Activated CD8-positive, alpha-beta memory T cell treated with anti-CD3 and anti-CD28 coated beads, Interleukin-2, amount 50 U/mL, for 4 hours (primary cell): ENCODE results near the gene BAIAP2.
A peak's percentile ranks its signal among the peaks of the same experiment; 100 is the strongest.
"Not testable (repeated sequence)": the region's sequence is repeated elsewhere in the genome, so short reads cannot be mapped to it uniquely, and the experiment has no call there.

Experiments used
- DNase-seq: peaks from one replicate; pipeline ENCODE4 v3.0.0-alpha.2; 2020

Gene BAIAP2

DNA sequence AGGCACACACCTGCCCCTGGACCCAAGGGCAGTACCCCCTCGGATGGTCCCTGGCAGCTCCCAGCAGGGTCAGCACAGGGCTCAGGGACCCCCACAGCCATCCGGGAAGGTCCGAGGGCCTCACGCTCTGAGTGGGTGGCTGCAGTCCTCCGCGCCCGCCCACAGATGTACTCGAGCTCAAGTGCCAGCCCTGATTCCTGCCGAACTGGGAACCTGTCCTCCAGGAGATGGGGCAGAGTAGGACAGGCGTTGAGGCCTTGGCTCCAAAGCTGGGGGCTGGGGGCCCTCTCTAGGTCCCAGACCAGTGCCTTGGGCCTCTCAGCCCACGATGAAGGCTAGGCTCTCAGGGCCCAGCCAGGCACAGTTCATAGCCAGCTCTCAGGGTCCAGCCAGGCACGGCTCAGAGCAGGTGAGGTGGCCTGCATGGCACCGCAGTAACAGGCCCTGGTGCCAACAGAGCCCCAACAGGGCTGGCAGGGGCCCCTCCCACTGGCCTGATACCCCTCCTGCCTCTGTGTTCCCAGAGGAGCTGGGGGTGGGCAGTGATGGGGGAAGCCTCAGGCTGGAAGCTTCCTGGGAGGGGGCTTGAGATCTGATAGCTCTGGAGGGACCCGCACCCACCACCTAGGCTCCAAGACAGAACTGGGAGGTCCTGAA is 94.9 kb downstream of the BAIAP2 start:
- DNase-seq: no peak

DNA sequence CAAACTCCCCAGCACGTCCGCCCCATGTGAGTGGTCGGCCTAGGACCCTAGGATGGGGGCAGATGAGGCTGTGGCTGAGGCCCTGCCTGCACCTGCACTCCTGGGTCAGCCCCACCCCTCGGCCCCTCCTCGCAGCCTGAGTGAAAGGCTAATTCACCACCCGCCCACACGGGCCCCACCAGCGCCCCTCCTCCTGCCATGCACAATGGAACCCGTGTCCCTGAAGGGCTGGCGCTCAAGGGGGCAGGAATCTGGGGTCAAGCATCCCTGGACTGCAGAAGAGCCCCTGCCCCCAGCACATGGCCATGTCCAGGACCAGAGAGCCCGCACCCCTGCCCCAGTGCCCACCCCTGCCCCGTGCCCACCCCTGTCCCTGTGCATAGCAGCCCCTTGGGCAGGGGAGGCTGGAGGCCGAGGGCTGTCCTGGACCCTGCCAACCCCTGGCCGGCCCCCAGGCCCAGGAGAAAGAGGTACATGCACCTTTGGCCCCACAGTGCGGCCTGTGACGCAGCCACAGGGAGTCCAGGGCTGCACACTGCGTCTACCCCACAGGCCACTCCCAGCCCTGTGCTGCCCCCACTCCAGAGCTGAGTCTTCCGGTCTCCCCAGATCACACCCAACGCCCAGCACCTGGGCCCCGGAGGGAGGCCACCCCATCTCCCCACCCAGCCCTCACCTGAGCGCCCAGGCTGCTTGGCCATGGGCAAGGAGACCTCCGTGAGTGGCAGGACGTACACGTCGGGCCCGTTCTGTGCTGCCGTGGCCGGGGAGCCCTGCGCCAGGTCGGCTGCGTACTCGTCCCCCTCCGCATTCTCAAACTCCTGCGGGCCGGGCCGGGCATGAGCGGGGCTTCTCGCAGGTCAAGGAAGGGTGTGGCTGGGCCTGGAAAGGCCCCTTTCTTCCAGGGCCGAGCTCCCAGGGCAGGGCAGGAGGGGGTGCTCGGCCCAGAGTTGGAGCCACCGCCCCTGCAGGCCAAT is 95.7 kb downstream of the BAIAP2 start:
- no peak for DNase-seq

DNA sequence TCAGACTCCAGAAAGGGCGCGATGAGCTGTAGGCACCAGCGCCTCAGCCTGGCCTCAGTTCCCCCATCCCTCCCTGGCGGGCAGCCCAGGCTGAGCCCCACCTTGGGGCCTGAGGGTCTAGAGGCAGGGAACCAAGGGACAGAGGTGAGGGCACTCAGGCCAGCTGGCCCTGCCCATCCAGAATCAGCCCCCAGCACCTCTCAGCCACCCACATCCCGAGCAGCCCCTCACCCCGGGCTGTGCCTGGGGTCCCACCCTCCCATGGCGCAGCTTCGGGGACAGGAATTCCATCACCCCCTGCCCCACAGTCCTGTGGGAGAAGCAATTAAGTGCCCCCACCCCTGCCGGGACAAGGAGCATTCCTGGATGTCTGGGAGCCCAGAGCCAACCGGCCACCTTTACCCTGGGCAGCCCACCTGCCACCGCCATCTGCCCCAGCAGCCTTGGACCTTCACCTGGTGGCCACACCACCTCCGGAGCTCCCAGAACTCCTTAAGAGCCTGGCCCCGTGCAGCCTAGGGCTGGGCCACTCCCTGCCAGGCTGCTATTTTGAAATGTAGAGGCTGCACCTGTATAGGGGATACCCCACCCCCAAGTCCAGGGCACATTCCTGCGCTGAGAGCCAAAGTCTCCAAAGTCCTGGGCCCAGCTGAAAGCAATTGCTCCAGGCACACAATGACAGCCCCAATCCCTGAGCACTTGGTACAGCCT is 96.7 kb downstream of the BAIAP2 start:
- no peak for DNase-seq

DNA sequence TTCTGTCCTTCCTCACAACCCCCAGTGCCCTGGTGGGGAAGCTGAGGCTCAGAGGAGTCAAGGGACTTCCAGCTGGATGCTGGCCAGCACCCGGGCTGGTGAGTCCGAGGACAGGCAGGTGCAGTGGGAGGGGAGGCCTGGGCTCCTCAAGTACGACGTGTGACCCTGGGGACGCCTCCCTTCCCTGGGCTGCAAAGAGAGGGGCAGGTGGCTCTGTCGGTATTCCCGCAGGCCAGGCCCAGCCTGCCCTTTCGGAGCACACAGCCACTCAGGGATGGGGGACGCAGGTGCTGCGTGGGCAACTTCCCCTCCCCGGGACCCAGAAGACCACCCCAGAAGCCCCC is 97.2 kb downstream of the BAIAP2 start:
- no peak for DNase-seq

DNA sequence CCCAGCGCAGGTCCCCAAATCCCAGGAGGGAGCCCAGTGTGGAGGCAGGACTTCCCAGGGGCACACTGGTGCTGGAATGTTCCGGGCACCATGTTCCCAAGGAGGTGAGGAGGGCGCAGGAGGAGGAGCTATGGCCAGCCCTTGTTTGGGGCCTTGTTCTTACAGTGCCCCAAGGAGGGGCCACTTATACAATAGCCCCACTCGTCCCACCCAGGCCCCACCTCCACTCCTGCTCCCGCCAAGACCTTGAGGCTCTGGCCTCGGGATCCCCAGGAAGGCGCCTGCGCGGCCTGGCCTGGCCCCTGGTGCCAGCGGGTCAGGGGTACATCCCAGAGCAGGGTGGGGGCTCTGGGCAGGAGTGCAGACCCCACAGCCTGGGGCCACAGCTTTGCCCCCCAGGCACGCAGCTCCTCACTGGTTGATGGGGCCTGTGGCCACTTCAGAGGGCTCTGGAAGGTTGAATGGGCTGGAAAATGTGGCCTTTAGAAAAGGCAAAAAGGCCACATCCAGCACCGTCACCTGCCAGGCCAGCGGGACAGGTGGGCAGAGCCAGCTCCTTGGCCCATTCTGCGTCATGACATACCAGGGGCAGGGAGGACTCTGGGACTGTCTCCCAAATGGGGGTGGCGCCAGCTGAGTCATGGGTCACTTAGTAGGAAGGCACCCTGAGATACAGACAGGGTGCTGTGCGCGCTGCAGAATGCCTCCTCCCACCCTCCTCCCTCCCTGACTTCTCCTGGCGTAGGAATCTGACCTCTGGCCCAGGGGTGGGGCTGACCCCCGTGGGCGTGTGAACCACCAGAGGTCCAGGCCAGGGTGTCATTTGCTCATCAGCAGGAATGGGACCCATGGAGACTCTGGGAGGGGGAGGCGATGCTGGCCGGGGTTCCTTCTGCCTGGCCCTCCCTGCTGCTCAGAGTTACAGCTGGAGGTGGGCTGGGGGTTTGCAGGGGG is 98.1 kb downstream of the BAIAP2 start:
- DNase-seq: no peak

DNA sequence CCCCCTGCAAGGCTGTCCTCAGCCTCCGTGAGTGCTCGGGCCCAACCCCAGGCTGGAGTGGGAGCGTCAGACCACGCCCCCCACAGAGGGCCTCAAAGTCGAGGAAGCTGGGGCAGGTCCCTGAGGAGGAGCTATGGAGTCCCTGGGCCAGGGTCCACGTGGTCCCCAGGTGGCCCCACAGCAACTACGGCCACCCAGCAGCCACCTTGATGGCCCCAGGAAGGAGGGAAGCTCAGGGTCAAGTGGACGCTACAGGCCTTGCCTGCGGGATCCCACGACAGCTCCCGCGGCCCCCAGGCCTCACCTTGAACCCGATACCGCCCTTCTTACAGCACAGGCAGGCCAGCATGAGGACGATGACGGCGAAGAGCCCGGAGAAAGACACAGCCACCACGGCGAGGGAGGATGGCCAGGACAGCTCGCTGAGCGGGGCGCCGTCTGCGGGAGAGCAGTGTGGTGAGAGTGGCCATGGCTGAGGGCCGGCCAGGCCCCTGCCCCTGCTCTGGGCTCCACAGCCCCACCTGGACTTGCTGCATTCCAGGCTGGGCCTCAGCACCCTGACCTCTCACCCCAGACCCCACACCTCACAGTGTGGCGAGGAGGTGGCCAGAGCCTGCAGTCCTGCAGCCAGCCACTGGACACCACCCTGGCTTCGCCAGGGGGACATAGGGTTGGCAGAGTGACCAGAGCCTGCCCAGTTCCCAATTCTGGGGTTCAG is 99.3 kb downstream of the BAIAP2 start:
- no peak for DNase-seq

DNA sequence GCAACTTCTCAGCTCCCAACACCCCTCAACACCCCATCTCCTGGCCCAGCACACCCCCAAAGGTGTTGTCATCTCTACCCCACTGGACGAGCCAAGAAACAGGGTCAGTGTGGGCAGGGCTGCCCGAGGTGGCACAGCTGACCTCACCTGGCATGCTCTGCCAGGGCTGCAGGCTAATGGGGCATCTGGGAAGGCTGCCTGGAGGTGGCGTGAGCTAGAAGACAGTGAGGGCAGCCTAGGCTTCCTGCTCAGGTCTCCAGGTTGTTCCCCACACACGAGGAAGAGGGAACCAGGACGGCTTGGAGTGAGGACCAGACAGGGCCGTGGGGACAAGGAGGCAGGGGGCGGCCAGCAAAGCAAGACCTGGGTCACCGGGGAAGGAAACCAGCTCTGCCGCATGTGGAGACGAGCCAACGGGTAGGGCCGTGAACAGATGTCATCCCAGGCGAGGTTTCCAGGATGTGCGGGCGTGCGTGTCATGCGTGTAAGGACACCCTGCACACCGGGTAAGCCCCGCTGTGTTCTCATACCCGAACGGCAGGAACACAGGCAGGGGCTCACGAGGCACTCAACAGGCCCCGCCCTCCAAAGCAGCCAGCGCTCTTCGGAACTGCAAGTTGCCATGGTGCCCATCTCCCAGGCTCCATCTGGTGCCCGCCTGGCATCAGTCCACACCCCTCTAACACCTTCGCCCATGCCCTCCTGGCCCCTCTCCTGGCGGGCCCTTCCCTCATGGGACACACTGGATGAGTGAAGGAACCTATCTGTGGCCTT is 100.7 kb downstream of the BAIAP2 start:
- no peak for DNase-seq

DNA sequence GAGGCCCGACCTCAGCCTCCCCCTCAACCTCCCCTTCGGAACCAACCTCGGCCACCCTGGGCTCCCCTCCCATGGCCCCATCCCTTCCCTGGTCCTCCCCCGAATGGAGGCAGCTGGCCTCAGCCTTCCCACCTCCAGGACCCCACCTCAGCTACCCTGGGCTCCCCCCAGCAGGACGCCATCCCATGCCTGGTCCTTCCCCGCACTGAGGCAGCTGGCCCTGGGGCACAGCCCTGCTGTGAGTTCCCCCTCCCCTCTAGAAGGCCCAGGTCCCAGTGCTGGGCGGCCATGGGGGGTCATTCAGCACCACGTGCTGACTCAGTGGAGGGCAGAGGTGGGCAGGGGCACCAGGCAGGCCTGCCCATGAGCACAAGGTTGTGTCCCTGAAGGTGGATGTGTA is 101.4 kb downstream of the BAIAP2 start:
- no peak for DNase-seq

DNA sequence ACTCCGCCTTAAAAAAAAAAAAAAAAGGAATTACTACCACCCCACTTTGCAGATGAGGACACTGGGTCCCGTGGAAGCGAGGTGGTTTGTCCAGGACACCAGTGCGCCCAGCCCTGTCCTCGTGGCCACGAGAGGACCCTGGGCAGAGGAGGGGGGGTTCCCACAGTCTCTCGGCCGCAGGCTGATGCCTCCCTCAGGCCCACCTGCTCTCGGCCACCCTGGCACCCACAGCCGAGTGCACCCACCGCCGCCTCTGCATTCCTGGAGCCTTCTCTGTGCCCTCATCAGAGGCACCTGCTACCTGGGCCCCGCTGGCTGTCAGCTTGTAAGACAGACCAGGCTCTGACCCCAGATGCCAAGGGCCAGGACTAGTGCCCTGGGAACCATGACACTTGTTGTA is 102.3 kb downstream of the BAIAP2 start:
- no peak for DNase-seq

DNA sequence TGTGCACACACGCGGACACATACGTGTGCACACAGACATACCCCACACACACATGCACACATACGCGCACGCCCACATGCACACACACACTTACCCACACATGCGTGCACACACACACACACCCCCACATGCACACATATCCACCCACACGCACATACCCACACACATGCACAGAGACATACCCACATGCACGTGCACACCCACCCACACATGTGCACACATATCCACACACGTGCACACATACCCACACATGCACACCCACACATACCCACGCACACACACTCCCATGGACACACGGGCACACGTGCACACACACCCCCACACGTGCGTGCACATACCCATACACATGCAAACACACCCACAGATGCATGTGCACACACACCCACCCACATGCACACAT is 103.1 kb downstream of the BAIAP2 start:
- DNase-seq: no peak

DNA sequence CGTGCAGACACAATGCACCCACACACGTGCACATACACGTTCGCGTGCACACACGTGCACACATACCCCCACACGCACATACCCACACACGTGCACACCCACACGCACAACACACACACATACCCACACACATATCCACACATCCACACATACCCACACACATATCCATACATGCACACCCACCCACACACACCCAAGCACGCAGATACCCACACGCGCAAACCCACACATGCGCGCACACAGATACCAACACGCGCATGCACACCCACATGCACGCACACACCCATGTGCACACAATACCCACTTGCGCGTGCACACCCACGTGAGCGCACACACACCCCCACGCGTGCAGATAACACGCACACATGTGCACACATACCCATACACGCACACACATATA is 103.5 kb downstream of the BAIAP2 start:
- DNase-seq: no peak

DNA sequence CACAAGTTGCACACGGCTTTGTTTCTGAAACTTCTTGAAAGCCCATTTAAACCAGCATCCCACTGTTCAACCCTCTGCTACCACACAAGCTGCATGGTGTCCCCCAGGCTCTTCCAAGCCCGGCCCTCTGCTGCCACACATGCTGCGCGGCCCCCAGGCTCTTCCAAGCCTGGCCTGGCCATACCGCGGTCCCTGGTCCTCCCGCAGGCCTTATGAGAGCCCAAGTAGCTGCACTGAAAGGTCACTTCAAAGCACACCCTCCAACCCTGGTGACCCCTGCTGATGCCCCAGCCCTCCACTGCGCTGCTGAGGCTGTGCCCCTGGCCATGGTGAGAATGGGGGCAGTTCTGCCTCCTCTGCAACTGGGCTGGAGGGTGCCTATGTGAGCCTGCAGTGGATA is 104.5 kb downstream of the BAIAP2 start:
- no peak for DNase-seq

DNA sequence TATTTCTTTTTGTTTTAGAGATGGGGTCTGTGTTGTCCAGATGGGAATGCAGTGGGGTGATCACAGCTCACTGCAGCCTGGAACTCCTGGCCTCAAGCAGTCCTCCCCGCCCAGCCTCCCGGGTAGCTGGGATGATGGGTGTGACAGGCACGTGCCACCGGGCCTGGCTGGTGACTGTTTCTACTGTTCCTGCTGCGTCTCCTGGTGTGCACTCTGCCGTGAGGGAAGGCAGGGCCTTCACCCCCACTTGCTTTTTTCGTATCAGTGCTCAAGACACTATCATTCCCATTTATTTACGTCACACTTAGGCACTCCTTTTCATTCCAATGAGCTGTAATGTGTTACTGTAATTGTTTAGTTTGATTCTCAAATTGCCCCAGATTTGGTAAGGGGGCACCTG is 105.1 kb downstream of the BAIAP2 start:
- DNase-seq: no peak

DNA sequence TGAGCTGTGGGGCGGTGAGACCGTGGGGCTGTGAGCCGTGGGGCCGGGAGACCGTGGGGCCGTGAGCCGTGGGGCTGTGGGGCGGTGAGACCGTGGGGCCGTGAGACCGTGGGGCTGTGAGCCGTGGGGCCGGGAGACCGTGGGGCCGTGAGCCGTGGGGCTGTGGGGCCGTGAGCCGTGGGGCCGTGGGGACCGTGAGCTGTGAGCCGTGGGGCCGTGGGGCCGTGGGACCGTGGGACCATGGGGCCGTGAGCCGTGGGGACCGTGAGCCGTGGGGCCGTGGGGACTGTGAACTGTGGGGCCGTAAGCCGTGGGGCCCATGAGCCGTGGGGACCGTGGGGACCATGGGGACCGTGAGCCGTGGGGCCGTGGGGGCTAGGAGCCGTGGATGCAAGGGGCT is 105.7 kb downstream of the BAIAP2 start:
- no peak for DNase-seq

DNA sequence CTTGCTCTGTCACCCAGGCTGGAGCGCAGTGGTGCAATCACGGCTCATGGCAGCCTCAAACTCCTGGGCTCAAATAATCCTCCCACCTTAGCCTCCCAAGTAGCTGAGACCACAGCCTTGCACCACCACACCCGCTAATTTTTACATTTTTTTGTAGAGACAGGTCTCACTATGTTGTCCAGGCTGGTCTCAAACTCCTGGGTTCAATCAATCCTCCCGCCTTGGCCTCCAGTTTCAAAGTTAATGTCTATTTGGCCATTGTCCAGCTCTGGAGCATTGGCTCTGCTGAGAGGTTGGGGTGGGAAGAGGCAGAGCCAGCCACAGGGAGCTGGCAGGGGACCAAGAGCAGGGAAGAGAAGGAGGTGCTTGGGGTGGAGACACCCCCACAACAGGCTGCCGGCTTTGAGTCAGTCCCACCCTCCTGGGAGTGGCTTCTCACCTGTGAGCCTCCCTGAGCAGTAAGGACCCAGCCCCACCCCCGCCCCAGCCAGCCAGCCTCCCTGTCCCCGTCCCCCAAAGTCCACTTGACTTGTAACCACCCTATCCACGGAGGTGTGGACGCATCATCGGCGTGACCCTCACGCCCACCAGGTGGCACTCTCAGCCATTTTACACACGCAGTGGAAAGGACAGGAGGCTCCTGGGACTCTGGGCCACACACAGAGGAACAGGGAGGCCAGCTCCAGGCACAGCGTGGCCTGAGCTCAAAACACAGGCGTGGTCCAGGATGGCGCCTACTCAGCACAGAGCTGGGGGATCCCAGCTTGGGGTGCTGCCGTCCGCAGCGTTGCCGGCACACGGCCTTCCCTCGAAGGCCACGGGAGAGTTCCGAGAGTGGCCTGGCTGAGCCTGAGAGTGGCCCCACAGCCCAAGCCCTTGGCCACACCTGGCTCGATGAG is 107.6 kb downstream of the BAIAP2 start:
- peak; percentile 56 for DNase-seq

DNA sequence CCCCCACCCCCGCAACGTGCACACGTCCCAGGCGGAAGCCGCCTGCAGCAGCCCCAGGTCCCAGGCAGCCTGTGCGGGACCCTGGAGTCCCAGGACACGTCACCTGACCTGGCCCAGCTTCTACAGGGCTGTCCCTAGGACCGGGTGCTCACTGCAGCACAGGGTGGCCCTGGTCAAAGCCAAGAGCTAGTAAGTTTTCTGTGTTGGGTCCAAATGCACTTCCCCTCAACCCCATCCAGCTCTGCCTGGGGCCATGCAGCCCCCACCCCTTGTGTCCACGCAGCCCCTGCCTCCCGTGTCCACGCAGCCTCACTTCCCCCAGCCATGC is 108.2 kb downstream of the BAIAP2 start:
- DNase-seq: no peak

DNA sequence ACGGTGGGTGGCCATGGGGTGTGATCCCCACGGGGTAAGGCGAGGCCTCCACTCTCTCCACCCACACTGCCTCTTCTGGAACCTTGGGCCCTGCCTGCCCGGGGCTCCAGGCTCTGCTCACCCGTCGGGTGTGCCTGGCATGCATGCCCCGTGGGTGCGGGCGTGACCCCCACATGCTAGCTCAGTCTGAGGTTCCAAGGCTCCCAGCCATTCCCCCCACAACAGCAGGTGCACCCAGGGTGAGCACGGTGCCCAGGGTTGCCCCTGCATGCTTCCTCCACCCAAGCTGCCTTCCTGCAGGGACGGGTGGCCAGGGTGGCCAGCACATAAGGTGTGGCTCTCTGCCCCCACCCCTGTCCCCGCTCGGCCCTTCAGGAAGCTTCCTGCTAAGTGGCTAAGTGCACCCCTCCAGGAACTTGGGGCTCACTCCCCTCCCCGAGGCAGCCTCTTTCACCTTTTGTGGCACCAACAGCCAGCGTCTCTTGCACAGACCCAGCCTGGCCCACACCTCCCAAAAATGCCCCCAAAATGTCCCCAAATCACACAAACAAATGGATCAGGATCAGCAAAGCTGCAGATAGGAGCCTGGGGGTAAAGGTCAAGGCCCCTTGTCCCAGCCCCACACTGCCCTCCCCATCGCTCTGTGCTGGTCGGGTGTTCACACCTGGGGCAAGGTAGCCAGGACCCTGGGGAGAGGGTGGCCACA is 108.9 kb downstream of the BAIAP2 start:
- DNase-seq: no peak

DNA sequence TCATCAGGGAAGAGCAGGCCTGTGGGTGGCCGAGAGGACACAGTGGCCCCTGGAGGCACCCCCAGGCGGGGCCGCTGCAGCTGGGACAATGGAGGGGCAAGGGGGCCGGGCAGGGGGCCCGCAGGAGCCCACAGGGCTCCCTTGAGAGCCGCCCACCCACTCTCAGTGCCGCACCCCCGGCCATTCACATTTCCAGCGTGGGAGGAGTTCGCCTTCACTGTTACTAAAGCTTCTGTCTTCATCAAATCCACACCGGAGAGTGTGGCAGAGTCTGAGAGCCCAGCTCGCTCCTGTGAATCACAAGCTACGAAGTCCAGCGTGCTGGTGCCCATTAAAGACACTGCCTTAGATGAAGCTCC is 109.5 kb downstream of the BAIAP2 start:
- no peak for DNase-seq

DNA sequence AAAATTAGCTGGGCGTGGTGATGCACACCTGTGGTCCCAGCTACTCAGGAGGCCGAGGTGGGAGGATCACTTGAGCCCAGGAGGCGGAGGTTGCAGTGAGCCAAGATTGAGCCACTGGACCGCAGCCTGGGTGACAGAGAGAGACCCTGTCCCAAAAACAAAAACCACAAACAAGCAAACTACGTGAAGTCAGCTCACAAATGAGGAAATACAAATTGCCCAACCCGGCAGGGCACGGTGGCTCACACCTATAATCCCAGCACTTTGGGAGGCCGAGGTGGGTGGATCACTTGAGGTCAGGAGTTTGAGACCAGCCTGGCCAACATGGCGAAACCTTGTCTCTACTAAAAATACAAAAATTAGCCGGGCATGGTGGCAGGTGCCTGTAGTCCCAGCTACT is 111.3 kb downstream of the BAIAP2 start:
- not testable (repeated sequence) for DNase-seq

DNA sequence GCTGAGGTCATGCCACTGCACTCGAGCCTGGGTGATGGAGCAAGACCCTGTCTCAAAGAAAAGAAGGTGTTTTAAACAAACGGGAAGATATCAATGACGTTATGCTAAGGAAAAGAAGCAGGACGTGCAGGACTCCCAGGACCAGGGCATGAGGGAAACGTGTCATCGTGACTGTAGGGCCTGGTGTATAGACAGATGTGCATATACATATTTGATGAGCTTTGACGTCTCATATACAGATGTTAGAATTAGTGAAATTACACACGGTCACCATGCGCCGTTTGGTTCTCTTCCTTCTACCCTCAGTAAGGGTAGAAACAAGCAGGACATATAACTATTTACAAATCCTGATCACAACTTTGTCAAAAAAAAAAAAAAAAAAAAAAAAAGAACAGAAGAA is 112.8 kb downstream of the BAIAP2 start:
- no peak for DNase-seq
